Astrocyte (in vitro differentiated cells and primary cell): ENCODE data around the gene PTPRE.

Source experiments
- EZH2 ChIP-seq: IDR thresholded peaks from 2 replicates; pipeline ENCODE4 v1.6.1; 2012; ENCODE audit warnings: mild to moderate bottlenecking, low read length, inconsistent platforms; ENCODE audit not compliant: insufficient read depth
- TF ChIP-seq, protein P1 (sequence below): IDR thresholded peaks from 2 replicates; pipeline ENCODE4 v1.5.1; 2011; ENCODE audit warnings: low read depth, mild to moderate bottlenecking, inconsistent platforms, low read length, moderate library complexity; ENCODE audit not compliant: insufficient read depth

DNA sequence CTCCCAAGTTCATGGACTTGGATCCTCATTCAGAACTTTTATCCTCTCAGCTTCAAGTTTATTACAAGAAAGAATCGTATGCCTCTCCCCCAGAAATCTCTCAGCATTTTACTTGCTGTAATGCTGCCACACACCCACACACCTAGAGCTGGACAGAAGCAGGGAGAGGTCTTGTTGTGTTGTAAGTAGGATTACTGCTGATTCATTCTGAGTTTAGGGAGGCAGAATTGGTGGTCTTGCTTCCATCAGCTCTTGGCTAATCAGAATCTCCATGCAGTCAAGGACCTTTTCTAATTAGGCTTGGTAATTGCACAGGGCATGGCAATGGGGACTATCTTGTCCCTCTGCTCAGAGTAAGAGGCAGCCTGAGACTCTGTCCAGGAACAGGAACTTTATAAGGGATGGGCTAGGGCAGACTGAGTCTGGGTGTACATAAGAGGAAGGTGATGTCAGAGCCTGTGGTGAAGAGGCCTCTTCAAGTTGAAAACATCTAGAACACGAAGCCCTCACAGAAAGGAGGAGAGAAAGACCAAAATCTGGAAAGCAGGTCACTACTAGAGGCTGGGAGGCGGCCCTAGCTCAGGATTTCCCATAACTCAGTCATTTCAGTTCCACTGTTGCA is 7.0 kb upstream of the PTPRE start:
- TF ChIP-seq, protein P1, sequence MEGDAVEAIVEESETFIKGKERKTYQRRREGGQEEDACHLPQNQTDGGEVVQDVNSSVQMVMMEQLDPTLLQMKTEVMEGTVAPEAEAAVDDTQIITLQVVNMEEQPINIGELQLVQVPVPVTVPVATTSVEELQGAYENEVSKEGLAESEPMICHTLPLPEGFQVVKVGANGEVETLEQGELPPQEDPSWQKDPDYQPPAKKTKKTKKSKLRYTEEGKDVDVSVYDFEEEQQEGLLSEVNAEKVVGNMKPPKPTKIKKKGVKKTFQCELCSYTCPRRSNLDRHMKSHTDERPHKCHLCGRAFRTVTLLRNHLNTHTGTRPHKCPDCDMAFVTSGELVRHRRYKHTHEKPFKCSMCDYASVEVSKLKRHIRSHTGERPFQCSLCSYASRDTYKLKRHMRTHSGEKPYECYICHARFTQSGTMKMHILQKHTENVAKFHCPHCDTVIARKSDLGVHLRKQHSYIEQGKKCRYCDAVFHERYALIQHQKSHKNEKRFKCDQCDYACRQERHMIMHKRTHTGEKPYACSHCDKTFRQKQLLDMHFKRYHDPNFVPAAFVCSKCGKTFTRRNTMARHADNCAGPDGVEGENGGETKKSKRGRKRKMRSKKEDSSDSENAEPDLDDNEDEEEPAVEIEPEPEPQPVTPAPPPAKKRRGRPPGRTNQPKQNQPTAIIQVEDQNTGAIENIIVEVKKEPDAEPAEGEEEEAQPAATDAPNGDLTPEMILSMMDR: no peak
- no peak for TF ChIP-seq EZH2
